ENCODE measurements around the gene SSC4D.

Gene SSC4D

DNA sequence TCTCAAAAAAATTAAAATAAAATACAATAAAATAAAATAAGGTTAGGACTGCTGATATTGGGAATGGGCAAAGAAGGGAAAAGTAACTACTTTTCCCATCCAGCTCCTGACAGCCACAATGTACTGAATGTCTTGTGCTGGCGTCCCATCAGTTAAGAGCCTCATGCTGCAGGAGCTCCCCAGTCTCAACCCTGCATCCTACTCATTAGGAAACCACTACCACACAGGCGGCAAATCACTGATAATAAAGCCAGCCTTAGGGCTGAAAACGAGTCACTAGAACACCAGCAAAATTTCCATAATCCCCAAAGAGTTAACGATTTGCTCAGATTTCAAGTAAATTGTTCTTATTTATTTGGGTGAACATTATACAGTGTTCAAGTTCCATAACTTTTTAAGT lies 55.0 kb downstream of the SSC4D start:
- no peak for DNase-seq (ENCODE audit: low read depth in 3 of 3)

DNA sequence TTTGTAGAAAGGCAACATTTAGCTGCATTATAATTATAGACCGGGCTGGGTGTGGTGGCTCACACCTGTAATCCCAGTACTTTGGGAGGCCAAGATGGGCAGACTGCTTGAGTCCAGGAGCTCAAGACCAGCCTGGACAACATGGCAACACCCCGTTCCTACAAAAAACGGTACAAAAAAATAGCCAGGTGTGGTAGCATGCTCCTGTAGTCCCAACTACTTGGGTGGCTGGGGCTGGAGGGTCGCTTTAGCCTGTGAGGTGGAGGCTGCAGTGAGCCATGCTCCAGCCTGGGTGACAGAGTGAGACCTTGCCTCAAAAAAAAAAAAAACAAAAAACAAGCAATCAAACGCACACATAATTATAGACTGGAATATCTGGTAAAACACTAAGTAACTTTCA lies 55.8 kb downstream of the SSC4D start:
- DNase-seq (ENCODE audit: low read depth in 3 of 3) = no peak

DNA sequence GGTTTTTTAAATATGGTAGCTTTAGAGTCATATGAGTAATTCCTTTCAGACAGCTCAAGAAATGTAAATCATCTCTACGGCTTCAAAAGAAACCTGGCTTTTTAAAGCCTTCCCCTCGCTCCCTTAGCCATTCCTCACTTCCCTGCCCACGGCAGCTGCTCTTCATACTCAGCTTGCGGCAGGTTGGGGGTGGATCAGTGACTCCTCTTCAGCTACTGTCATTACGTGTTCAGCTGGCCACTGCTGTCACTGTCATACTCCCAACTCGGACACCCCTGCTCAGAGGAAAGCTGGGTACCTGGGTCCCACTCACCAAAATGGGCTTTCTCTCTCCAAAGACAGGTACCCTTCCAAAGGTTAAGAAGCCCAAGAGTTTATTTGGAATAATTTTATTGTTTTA lies 57.3 kb downstream of the SSC4D start:
- no peak for DNase-seq (ENCODE audit: low read depth in 3 of 3)

DNA sequence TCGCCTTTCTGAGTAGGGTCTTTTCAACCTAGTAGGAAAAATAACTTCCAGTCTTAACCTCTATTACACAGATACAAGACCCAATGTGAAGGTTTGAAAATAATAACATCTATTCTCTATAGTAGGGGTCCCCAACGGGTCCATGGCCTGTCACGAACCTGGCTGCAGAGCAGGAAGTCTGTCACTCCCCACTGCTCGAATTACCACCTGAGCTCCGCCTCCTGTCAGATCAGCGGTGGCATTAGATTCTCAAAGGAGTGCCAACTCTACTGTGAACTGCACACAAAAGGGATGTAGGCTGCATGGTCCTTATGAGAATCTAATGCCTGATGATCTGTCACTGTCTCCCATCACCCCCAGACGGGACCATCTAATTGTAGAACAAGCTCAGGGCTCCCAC lies 58.1 kb downstream of the SSC4D start:
- no peak for DNase-seq (ENCODE audit: low read depth in 3 of 3)

DNA sequence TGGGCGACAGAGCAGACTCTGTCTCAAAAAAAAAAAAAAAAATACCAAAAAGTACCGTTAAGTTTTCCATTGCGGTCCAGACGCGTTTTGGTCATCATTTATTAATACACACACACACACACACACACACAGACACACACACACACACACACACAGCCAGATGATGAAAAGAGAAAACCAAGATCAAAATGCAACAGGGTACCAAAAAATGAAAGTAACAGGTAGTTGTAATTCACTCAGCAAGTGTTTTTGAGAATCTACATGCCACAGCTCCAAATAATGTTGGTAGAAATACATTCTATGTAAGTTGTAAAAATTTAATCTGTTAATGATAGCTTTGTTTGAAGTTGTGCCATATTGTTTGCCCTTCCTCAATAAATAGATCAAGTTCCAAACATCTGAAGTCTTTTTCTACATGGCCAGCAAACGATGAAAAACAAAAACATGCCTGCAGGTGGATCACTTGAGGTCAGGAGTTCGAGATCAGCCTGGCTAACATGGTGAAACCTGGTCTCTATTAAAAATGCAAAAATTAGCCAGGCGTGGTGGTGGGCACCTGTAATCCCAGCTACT lies 60.1 kb downstream of the SSC4D start:
- DNase-seq (ENCODE audit: low read depth in 3 of 3) = no peak

DNA sequence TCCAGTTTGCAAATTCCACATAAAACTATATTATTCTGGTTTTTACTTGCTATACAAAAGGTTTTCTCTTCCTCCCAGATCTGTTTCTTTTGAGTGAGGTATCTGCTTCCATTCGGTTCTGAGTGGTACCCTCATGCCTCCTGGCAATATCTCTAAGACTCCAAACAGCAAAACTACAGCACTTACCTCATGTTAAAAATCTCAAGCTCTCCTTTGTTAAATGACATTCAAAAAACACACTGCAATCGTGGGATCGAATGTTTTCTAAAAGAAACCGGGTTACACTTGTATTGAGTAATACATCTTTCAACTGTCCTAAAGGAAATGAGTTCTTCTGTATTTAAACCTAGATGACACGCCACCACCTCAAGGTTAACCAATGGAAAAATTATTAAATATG lies 61.8 kb downstream of the SSC4D start:
- DNase-seq (ENCODE audit: low read depth in 3 of 3) = no peak

DNA sequence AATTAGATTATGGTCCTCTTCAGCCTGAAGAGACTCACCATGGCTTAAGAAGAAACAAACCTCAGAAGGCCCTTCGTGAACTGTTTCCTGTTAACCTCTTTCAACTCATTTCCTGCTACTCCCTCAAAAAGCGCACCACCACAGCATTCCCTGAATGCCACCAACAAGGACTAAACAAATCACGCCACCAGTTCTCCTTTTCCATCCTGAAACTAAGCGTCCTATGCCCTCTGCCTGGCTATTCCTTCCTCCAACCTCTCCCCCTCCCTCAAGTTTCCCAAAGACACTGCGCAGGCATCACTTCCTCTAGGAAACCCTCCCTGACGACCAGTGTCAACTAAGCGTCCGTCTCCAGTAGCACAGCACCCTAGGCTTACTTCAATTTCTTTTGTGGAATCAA lies 62.7 kb downstream of the SSC4D start:
- DNase-seq (ENCODE audit: low read depth in 3 of 3) = no peak

DNA sequence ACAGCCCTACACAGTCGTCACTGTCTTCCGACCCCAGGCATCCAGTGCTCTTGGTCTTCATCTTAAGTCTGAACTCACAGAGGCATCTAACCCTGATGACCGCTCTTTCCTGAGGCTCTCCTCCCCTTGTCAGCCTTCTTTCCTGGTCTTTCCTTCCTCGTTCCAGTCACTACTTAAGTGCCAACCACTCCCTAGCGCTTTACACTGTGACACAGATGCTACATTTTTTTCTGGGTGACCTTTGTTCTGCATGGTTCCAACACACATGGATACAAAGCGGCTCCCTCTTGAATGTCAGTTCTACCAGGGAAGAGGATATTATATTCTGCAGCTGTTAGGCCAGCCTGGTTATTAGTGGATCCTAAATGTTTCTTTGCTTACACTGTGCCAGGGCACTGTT lies 63.4 kb downstream of the SSC4D start:
- DNase-seq (ENCODE audit: low read depth in 3 of 3) = no peak

DNA sequence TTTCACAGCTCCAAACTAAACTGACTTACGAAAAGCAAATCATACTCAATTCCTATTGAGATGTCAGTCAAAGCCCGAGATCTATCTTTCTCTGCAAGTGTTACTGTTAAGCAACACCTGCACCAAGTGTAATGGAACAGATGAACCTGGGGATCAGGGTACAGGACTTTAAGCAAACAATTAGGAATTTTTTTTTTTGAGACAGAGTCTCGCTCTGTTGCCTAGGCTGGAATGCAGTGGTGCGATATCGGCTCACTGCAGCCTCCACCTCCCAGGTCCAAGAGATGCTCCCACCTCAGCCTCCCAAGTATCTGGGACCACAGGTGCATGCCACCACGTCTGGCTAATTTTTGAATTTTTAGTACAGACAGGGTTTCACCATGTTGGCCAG lies 65.6 kb downstream of the SSC4D start:
- no peak for DNase-seq (ENCODE audit: low read depth in 3 of 3)

DNA sequence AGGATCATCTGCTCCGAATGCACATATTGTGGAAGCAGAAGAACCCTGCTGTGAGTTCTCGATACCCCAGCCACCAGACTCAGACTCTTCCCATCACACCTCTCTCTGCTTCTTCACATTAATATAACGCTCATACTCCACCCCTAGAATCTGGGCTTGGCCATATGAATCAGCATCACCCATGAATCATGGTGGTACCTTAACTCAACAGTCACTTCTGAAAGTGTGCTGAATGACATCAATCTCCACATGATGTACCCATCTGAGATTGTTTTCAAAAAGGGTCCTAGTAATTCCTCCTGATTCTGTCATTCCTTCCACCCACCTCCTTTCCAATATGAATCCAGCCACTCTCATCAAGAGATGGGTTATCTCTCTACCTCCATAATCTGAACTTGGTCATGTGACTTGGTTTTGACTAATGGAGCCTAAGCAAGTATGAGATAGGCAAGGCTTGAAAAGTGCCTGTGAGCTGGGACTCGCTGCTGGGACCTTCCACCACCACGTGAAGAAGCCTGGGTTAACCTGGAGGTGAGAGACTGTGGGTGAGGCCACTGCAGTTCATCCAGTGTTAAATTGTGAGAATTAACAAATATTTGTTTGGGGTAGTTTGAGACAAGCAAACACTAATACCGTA lies 66.1 kb downstream of the SSC4D start:
- no peak for DNase-seq (ENCODE audit: low read depth in 3 of 3)

DNA sequence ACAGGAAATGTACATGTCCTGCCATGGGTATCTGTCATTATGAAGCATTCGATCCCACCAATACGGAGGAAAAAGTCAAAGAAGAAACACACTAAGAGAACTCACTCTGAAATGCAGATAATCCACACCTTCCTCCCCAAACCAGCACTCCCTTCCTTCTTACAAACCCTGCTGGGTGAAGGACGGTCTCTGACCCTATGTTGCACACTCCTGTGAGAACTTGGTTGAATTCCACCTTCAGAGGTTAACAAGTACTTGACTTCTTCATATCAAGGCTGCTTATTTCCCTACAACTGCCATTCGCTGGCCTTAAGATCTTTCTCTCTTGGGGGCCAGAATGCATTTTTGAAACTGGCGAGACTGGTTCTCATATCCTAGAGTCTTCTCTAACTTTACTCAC lies 67.3 kb downstream of the SSC4D start:
- DNase-seq (ENCODE audit: low read depth in 3 of 3) = no peak

DNA sequence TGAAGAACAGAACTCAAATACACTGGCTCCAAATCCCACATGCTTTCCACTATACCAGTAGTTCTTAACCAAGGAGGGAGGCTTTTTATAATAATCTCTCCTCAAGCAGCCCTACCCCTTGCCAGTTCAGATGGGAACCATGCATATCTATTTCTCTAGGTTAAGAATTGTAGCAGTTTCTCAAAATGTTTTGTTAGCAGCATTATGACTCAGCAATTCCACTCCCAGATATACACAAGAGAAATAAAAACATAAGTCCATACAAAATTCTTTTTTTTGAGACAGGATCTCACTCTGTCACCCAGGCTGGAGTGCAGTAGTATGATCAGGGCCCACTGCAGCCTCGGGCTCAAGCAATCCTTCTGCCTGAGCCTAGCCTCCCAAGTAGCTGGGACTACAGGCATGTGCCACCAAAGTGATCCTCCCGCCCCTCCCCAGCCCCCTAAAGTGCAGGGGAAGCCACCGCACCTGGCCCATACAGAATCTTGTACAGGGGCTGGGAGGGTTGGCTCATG lies 68.8 kb downstream of the SSC4D start:
- DNase-seq (ENCODE audit: low read depth in 3 of 3) = no peak

All from stimulated activated CD4-positive, alpha-beta T cell treated with anti-CD3 and anti-CD28 coated beads, TNF-alpha, amount 100 ng/mL, for 48 hours (primary cell).